Measurements from ENCODE around the gene CPSF4L.

DNA sequence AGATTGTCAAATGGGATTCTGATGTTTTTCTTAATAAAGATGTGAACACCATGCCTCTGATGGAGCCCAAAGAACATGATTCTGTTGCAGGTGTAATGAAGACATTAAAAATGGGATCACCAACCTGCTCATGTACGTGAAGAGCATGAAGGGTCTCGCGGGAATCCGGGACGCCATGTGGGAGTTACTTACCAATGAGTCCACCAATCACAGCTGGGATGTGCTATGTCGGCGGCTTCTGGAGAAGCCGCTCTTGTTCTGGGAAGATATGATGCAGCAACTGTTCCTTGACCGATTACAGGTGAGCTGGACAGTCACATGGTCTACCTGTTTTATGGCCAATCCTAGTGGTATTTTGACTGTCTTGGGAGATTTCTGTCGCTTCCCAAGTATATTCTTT is 61.2 kb downstream of the CPSF4L start:
- TF ChIP-seq, protein P1, sequence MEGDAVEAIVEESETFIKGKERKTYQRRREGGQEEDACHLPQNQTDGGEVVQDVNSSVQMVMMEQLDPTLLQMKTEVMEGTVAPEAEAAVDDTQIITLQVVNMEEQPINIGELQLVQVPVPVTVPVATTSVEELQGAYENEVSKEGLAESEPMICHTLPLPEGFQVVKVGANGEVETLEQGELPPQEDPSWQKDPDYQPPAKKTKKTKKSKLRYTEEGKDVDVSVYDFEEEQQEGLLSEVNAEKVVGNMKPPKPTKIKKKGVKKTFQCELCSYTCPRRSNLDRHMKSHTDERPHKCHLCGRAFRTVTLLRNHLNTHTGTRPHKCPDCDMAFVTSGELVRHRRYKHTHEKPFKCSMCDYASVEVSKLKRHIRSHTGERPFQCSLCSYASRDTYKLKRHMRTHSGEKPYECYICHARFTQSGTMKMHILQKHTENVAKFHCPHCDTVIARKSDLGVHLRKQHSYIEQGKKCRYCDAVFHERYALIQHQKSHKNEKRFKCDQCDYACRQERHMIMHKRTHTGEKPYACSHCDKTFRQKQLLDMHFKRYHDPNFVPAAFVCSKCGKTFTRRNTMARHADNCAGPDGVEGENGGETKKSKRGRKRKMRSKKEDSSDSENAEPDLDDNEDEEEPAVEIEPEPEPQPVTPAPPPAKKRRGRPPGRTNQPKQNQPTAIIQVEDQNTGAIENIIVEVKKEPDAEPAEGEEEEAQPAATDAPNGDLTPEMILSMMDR (IDR thresholded peaks at IDR 0.05), result no peak
- TF ChIP-seq POLR2AphosphoS5 (IDR thresholded peaks at IDR 0.05) (no peak), EP300 (IDR thresholded peaks at IDR 0.05) (no peak), POLR2A (IDR thresholded peaks at IDR 0.05) (no peak)
